HEK293T (cell line): ENCODE data around the gene LGALS14.
"Not testable (repeated sequence)": the region's sequence is repeated elsewhere in the genome, so short reads cannot be mapped to it uniquely, and the experiment has no call there.

Experiments
- CTCF ChIA-PET: fragments of 350-600 bp; formaldehyde crosslinking; extraction: SDS; loops from one replicate; lab custom pipeline; 2021; ENCODE audit warnings: antibody characterized with exemption, inconsistent platforms; lab: Yijun Ruan, JAX
- POLR2A ChIA-PET: fragments of 350-600 bp; formaldehyde crosslinking; extraction: SDS; loops from one replicate; lab custom pipeline; 2020; ENCODE audit warnings: antibody characterized with exemption, inconsistent platforms; lab: Yijun Ruan, JAX
- DNase-seq: peaks from one replicate; pipeline ENCODE4 v3.0.0; 2012; ENCODE audit warnings: mixed read lengths; ENCODE audit errors: extremely low spot score
- ARNT ChIP-seq: fragments of 450-650 bp; IDR thresholded peaks from 2 replicates; pipeline ENCODE4 v1.6.1; 2017; ENCODE audit warnings: mild to moderate bottlenecking
- BHLHE40 ChIP-seq: fragments of 450-650 bp; IDR thresholded peaks from 2 replicates; pipeline ENCODE4 v1.6.1; 2016; ENCODE audit warnings: mild to moderate bottlenecking, moderate library complexity, borderline replicate concordance
- CTBP1 ChIP-seq: fragments of 450-650 bp; IDR thresholded peaks from 2 replicates; pipeline ENCODE4 v1.6.1; 2016; ENCODE audit warnings: borderline replicate concordance
- ELF4 ChIP-seq: fragments of 450-650 bp; IDR thresholded peaks from 2 replicates; pipeline ENCODE4 v1.6.1; 2017; ENCODE audit warnings: antibody characterized with exemption
- FOXA1 ChIP-seq: fragments of 450-650 bp; IDR thresholded peaks from 2 replicates; pipeline ENCODE4 v1.6.1; 2016; ENCODE audit warnings: mild to moderate bottlenecking
- FOXK2 ChIP-seq: fragments of 450-650 bp; IDR thresholded peaks from 2 replicates; pipeline ENCODE4 v1.6.1; 2016; ENCODE audit warnings: mild to moderate bottlenecking
- FOXM1 ChIP-seq: fragments of 450-650 bp; IDR thresholded peaks from 2 replicates; pipeline ENCODE4 v1.6.1; 2017; ENCODE audit warnings: mild to moderate bottlenecking, borderline replicate concordance
- HDGF ChIP-seq: fragments of 450-650 bp; IDR thresholded peaks from 2 replicates; pipeline ENCODE4 v1.6.1; 2017; ENCODE audit warnings: antibody characterized with exemption, borderline replicate concordance
- L3MBTL2 ChIP-seq: fragments of 450-650 bp; conservative IDR thresholded peaks from 2 replicates; pipeline ENCODE4 v1.6.1; 2016; ENCODE audit warnings: mild to moderate bottlenecking
- LEF1 ChIP-seq: fragments of 450-650 bp; IDR thresholded peaks from 2 replicates; pipeline ENCODE4 v1.6.1; 2017; ENCODE audit warnings: mild to moderate bottlenecking, borderline replicate concordance
- NFRKB ChIP-seq: fragments of 450-650 bp; IDR thresholded peaks from 2 replicates; pipeline ENCODE4 v1.6.1; 2016; ENCODE audit warnings: mild to moderate bottlenecking, moderate library complexity
- PKNOX1 ChIP-seq: fragments of 450-650 bp; IDR thresholded peaks from 2 replicates; pipeline ENCODE4 v1.6.1; 2016
- SP1 ChIP-seq: fragments of 450-650 bp; IDR thresholded peaks from 2 replicates; pipeline ENCODE4 v1.6.1; 2017
- SUZ12 ChIP-seq: fragments of 450-650 bp; IDR thresholded peaks from 2 replicates; pipeline ENCODE4 v1.6.1; 2016; ENCODE audit warnings: mild to moderate bottlenecking
- TARDBP ChIP-seq: fragments of 450-650 bp; IDR thresholded peaks from 2 replicates; pipeline ENCODE4 v1.6.1; 2016
- ZNF384 ChIP-seq: fragments of 450-650 bp; IDR thresholded peaks from 2 replicates; pipeline ENCODE4 v1.6.1; 2016

The LGALS14 gene

GRCh38 chr19:39709026-39709872 is 5.0 kb downstream of the LGALS14 start:
- POLR2A ChIA-PET: no interaction called here
- CTCF ChIA-PET: no interaction called here
- no peak for DNase-seq
- TF ChIP-seq TARDBP: no peak

GRCh38 chr19:39710333-39710890 is 6.1 kb downstream of the LGALS14 start:
- ChIA-PET POLR2A (no interaction called here), CTCF (no interaction called here)
- TF ChIP-seq PKNOX1 (no peak), FOXA1 (no peak), ELF4 (no peak), FOXK2 (no peak), HDGF (no peak), NFRKB (no peak), ARNT (no peak)
- DNase-seq: no peak

GRCh38 chr19:39720144-39720543 is 15.9 kb downstream of the LGALS14 start:
- POLR2A ChIA-PET, CTCF ChIA-PET, DNase-seq: not testable (repeated sequence)

- CTCF ChIA-PET: no interaction called here
- no peak for DNase-seq
- POLR2A ChIA-PET: no interaction called here
- TF ChIP-seq FOXM1 (no peak), FOXA1 (no peak)
These were observed 21.7 kb downstream of the LGALS14 start for GRCh38 chr19:39725995-39726394.

GRCh38 chr19:39727070-39727800 is 23.0 kb downstream of the LGALS14 start:
- CTCF ChIA-PET: no interaction called here
- no peak for TF ChIP-seq LEF1
- no peak for TF ChIP-seq SP1
- POLR2A ChIA-PET: no interaction called here
- no peak for DNase-seq

- DNase-seq: no peak
- ChIA-PET POLR2A (no interaction called here), CTCF (no interaction called here)
- TF ChIP-seq TARDBP (no peak), ARNT (no peak), LEF1 (no peak), PKNOX1 (no peak), BHLHE40 (no peak), L3MBTL2 (no peak), CTBP1 (no peak), SP1 (no peak), FOXA1 (no peak), SUZ12 (no peak), HDGF (no peak), FOXK2 (no peak), ELF4 (no peak), NFRKB (no peak), FOXM1 (no peak), ZNF384 (no peak)
These were observed 23.8 kb downstream of the LGALS14 start for GRCh38 chr19:39728040-39728439.

- TF ChIP-seq SUZ12 (no peak), NFRKB (no peak), PKNOX1 (no peak), ZNF384 (no peak), HDGF (no peak), L3MBTL2 (no peak), SP1 (no peak), BHLHE40 (no peak), FOXA1 (no peak), ELF4 (no peak), ARNT (no peak)
- ChIA-PET CTCF (no interaction called here), POLR2A (no interaction called here)
- no peak for DNase-seq
These were observed 25.3 kb downstream of the LGALS14 start for GRCh38 chr19:39729594-39729993.
